Panc1 (cell line): ENCODE measurements around the gene NT5DC2. TPM values are rescaled to one million over a fixed set of nuclear protein-coding genes. Genes with fewer than 3 reads are reported as not detected.

Source experiments
- ATAC-seq: fragments of 200-7000 bp; cut with Tn5 transposase; 2 replicates; pipeline ENCODE4 v1.9.1; 2020; ENCODE audit warnings: mild to moderate bottlenecking, moderate library complexity
- BruUV-seq: library from RNA; stranded (reverse); fragments of 400-500 nt; replicated peaks from 2 replicates; lab custom pipeline; 2021; lab: Mats Ljungman, UMichigan
- CTCF ChIA-PET: fragments of 300-600 bp; sonication (Branson Sonifier 250); formaldehyde crosslinking; loops from one replicate; lab custom pipeline; 2022; ENCODE audit warnings: antibody characterized with exemption; lab: Charles Lee
- POLR2A ChIA-PET: fragments of 300-600 bp; sonication (Branson Sonifier 250); formaldehyde crosslinking; loops from one replicate; lab custom pipeline; 2022; ENCODE audit warnings: antibody characterized with exemption; lab: Charles Lee
- DNase-seq: peaks from one replicate; pipeline ENCODE4 v3.0.0-alpha.2; 2010; ENCODE audit warnings: low read depth, low spot score
- H3K27ac ChIP-seq: 2 replicates; pipeline ENCODE4 v1.5.1; 2011; ENCODE audit warnings: mild to moderate bottlenecking, low read length, inconsistent platforms
- H3K27me3 ChIP-seq: fragments of 200-500 bp; sonication (Bioruptor generic); 2 replicates; pipeline ENCODE4 v1.6.0; 2014; ENCODE audit warnings: low read length, inconsistent platforms; ENCODE audit not compliant: control insufficient read depth, insufficient read depth
- H3K36me3 ChIP-seq: fragments of 200-500 bp; sonication (Bioruptor generic); 2 replicates; pipeline ENCODE4 v1.5.1; 2014; ENCODE audit warnings: inconsistent platforms, mild to moderate bottlenecking, low read length, moderate library complexity; ENCODE audit not compliant: control insufficient read depth, insufficient read depth
- H3K4me1 ChIP-seq: 2 replicates; pipeline ENCODE4 v1.5.1; 2011; ENCODE audit warnings: inconsistent platforms, mild to moderate bottlenecking, low read length, moderate library complexity; ENCODE audit not compliant: control insufficient read depth, insufficient read depth
- H3K4me3 ChIP-seq, 2 experiments: 2 replicates each; pipeline ENCODE4 v1.5.1; 2011 to 2012; ENCODE audit warnings: low read depth in 2 of 2, low read length in 2 of 2, mild to moderate bottlenecking in 2 of 2, inconsistent platforms in 1 of 2, moderate library complexity in 1 of 2
- H3K9me3 ChIP-seq: fragments of 200-500 bp; sonication (Bioruptor generic); 2 replicates; pipeline ENCODE4 v1.5.1; 2014; ENCODE audit warnings: low read depth, mild to moderate bottlenecking, inconsistent platforms, low read length, moderate library complexity; ENCODE audit not compliant: control insufficient read depth, insufficient read depth
- POLR2AphosphoS5 ChIP-seq: IDR thresholded peaks from 2 replicates; pipeline ENCODE4 v1.6.1; 2012; ENCODE audit warnings: mild to moderate bottlenecking, low read depth, low read length, moderate library complexity
- SIN3A ChIP-seq: IDR thresholded peaks from 2 replicates; pipeline ENCODE4 v1.6.1; 2012; ENCODE audit warnings: low read depth, mild to moderate bottlenecking, low read length, moderate library complexity, borderline replicate concordance; ENCODE audit not compliant: insufficient read depth
- TCF7L2 ChIP-seq: IDR thresholded peaks from 2 replicates; pipeline ENCODE4 v1.6.1; 2011; ENCODE audit warnings: mild to moderate bottlenecking, low read depth, low read length, inconsistent platforms
- in situ Hi-C: cut with HindIII; loops from 2 replicates; pipeline ENCODE4 v1.10.0; 2016; ENCODE audit warnings: low sequenced_read_pairs, low pct_unique_long_range_greater_than_20kb
- intact Hi-C: fragments of 100-400 bp; cut with micrococcal nuclease; formaldehyde crosslinking; loops from one replicate; pipeline ENCODE4 v1.10.0; 2022; ENCODE audit not compliant: unreplicated experiment
- total RNA-seq: library from RNA; stranded (reverse); gene quantifications from one replicate; pipeline ENCODE4 v1.2.1, GENCODE V29; 2021; ENCODE audit not compliant: unreplicated experiment
- TF ChIP-seq, protein P1 (sequence below): fragments of 450-650 bp; IDR thresholded peaks from 2 replicates; pipeline ENCODE4 v1.5.1; 2017; ENCODE audit warnings: mild to moderate bottlenecking
- TF ChIP-seq, protein P2 (sequence below), 2 experiments: IDR thresholded peaks; 2 replicates each; pipeline ENCODE4 v1.6.1; 2011 to 2012; ENCODE audit warnings: low read depth in 2 of 2, control low read depth in 1 of 2, low read length in 1 of 2, mild to moderate bottlenecking in 1 of 2, moderate library complexity in 1 of 2; ENCODE audit not compliant: insufficient read depth in 1 of 2

NT5DC2 gene
- total RNA-seq, 1 experiment from 2014 or later: 137 TPM

DNA sequence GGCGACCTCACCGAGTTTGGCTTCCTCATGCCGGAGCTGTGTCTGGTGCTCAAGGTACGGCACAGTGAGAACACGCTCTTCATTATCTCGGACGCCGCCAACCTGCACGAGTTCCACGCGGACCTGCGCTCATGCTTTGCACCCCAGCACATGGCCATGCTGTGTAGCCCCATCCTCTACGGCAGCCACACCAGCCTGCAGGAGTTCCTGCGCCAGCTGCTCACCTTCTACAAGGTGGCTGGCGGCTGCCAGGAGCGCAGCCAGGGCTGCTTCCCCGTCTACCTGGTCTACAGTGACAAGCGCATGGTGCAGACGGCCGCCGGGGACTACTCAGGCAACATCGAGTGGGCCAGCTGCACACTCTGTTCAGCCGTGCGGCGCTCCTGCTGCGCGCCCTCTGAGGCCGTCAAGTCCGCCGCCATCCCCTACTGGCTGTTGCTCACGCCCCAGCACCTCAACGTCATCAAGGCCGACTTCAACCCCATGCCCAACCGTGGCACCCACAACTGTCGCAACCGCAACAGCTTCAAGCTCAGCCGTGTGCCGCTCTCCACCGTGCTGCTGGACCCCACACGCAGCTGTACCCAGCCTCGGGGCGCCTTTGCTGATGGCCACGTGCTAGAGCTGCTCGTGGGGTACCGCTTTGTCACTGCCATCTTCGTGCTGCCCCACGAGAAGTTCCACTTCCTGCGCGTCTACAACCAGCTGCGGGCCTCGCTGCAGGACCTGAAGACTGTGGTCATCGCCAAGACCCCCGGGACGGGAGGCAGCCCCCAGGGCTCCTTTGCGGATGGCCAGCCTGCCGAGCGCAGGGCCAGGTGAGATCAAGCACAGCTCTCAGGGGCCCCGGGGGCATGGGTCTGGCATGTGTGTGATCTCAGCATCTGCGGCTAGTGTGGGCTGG, 45.6 kb downstream of the NT5DC2 start:
- Histone ChIP-seq H3K9me3 (no peaks in the 10 kb centered on the region), H3K27me3 (no peaks in the 10 kb centered on the region), H3K36me3 (no peaks in the 10 kb centered on the region), H3K4me3 (no peak overlapping the region), H3K27ac (no peak overlapping the region), H3K4me1 (no peaks in the 10 kb centered on the region)
- no TSS peak for BruUV-seq
- no peak for DNase-seq
- TF ChIP-seq SIN3A (no peak), POLR2AphosphoS5 (no peak), TCF7L2 (no peak)
- TF ChIP-seq, protein P1, sequence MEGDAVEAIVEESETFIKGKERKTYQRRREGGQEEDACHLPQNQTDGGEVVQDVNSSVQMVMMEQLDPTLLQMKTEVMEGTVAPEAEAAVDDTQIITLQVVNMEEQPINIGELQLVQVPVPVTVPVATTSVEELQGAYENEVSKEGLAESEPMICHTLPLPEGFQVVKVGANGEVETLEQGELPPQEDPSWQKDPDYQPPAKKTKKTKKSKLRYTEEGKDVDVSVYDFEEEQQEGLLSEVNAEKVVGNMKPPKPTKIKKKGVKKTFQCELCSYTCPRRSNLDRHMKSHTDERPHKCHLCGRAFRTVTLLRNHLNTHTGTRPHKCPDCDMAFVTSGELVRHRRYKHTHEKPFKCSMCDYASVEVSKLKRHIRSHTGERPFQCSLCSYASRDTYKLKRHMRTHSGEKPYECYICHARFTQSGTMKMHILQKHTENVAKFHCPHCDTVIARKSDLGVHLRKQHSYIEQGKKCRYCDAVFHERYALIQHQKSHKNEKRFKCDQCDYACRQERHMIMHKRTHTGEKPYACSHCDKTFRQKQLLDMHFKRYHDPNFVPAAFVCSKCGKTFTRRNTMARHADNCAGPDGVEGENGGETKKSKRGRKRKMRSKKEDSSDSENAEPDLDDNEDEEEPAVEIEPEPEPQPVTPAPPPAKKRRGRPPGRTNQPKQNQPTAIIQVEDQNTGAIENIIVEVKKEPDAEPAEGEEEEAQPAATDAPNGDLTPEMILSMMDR: no peak
- TF ChIP-seq, protein P2, sequence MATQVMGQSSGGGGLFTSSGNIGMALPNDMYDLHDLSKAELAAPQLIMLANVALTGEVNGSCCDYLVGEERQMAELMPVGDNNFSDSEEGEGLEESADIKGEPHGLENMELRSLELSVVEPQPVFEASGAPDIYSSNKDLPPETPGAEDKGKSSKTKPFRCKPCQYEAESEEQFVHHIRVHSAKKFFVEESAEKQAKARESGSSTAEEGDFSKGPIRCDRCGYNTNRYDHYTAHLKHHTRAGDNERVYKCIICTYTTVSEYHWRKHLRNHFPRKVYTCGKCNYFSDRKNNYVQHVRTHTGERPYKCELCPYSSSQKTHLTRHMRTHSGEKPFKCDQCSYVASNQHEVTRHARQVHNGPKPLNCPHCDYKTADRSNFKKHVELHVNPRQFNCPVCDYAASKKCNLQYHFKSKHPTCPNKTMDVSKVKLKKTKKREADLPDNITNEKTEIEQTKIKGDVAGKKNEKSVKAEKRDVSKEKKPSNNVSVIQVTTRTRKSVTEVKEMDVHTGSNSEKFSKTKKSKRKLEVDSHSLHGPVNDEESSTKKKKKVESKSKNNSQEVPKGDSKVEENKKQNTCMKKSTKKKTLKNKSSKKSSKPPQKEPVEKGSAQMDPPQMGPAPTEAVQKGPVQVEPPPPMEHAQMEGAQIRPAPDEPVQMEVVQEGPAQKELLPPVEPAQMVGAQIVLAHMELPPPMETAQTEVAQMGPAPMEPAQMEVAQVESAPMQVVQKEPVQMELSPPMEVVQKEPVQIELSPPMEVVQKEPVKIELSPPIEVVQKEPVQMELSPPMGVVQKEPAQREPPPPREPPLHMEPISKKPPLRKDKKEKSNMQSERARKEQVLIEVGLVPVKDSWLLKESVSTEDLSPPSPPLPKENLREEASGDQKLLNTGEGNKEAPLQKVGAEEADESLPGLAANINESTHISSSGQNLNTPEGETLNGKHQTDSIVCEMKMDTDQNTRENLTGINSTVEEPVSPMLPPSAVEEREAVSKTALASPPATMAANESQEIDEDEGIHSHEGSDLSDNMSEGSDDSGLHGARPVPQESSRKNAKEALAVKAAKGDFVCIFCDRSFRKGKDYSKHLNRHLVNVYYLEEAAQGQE (IDR thresholded peaks at IDR 0.05; ENCODE audit: insufficient read depth in 1 of 2, low read depth in 2 of 2, low read length in 1 of 2): no peak
- in situ Hi-C loops: no loop called here
- ChIA-PET POLR2A (no interaction called here), CTCF (no interaction called here)
- intact Hi-C loops: no loop called here
- ATAC-seq: no peak

DNA sequence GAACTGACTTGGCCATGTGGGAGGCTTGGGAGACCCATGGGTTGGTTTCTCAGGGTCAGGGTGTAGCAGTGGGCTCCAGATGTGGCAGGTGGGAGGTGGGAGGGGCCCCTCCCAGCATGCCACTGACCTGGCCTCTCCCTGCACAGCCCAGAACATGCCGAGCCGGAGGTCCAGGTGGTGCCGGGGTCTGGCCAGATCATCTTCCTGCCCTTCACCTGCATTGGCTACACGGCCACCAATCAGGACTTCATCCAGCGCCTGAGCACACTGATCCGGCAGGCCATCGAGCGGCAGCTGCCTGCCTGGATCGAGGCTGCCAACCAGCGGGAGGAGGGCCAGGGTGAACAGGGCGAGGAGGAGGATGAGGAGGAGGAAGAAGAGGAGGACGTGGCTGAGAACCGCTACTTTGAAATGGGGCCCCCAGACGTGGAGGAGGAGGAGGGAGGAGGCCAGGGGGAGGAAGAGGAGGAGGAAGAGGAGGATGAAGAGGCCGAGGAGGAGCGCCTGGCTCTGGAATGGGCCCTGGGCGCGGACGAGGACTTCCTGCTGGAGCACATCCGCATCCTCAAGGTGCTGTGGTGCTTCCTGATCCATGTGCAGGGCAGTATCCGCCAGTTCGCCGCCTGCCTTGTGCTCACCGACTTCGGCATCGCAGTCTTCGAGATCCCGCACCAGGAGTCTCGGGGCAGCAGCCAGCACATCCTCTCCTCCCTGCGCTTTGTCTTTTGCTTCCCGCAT, 46.4 kb downstream of the NT5DC2 start:
- H3K27ac ChIP-seq: no peak overlapping the region
- POLR2A ChIA-PET: no interaction called here
- no peaks in the 10 kb centered on the region for H3K36me3 ChIP-seq
- ATAC-seq (no peak), DNase-seq (no peak)
- H3K4me3 ChIP-seq: no peak overlapping the region
- H3K27me3 ChIP-seq: no peaks in the 10 kb centered on the region
- in situ Hi-C loops (no loop called here), intact Hi-C loops (no loop called here)
- TF ChIP-seq POLR2AphosphoS5: no peak
- TF ChIP-seq, protein P1: no peak
- TF ChIP-seq SIN3A: no peak
- TF ChIP-seq TCF7L2: no peak
- CTCF ChIA-PET: no interaction called here
- H3K9me3 ChIP-seq: no peaks in the 10 kb centered on the region
- no TSS peak for BruUV-seq
- H3K4me1 ChIP-seq: no peaks in the 10 kb centered on the region
